ENCODE measurements around the gene RPP40.

The RPP40 gene

GRCh38 chr6:5003604-5004372 lies at the start of gene RPP40:
TSS of gene RPP40 (minus strand) at chr6:5004037. CDS start at chr6:5004002, 35 bp downstream.
- peaks cover 7% of the 10 kb centered on the region; the same call in 1 of the 2 replicates for H3K36me3 ChIP-seq (ENCODE audit: low read depth)
- TF ChIP-seq CTCF (IDR thresholded peaks at IDR 0.05; ENCODE audit: poor library complexity, severe bottlenecking): peak; percentile 95
- H3K27ac ChIP-seq (ENCODE audit: poor library complexity, severe bottlenecking): peak within 1 kb of the TSS; percentile 17
- no peaks in the 10 kb centered on the region for H3K9me3 ChIP-seq (ENCODE audit: severe bottlenecking)
- H3K4me1 ChIP-seq (ENCODE audit: insufficient read depth, poor library complexity, severe bottlenecking): no peaks in the 10 kb centered on the region
- ATAC-seq (ENCODE audit: low read depth) (peak; percentile 98), DNase-seq (ENCODE audit: low spot score) (peak; percentile 97)
- H3K27me3 ChIP-seq (ENCODE audit: insufficient read depth, poor library complexity, severe bottlenecking): no peaks in the 10 kb centered on the region
- H3K4me3 ChIP-seq (ENCODE audit: severe bottlenecking): peak within 1 kb of the TSS; percentile 46

GRCh38 chr6:5053038-5053437 lies 49.2 kb upstream of the RPP40 start:
- no peak for ATAC-seq (ENCODE audit: low read depth)
- Histone ChIP-seq H3K36me3 (ENCODE audit: low read depth) (no peaks in the 10 kb centered on the region), H3K4me3 (ENCODE audit: severe bottlenecking) (no peak overlapping the region), H3K27ac (ENCODE audit: poor library complexity, severe bottlenecking) (no peak overlapping the region), H3K9me3 (ENCODE audit: severe bottlenecking) (peaks cover 9% of the 10 kb centered on the region), H3K4me1 (ENCODE audit: insufficient read depth, poor library complexity, severe bottlenecking) (peaks cover 2% of the 10 kb centered on the region), H3K27me3 (ENCODE audit: insufficient read depth, poor library complexity, severe bottlenecking) (no peaks in the 10 kb centered on the region)
- no peak for TF ChIP-seq CTCF (IDR thresholded peaks at IDR 0.05; ENCODE audit: poor library complexity, severe bottlenecking)
- DNase-seq (ENCODE audit: low spot score): no peak

GRCh38 chr6:5051394-5051793 lies 47.6 kb upstream of the RPP40 start:
- DNase-seq (ENCODE audit: low spot score) (no peak), ATAC-seq (ENCODE audit: low read depth) (no peak)
- Histone ChIP-seq H3K9me3 (ENCODE audit: severe bottlenecking) (peaks cover 9% of the 10 kb centered on the region), H3K4me1 (ENCODE audit: insufficient read depth, poor library complexity, severe bottlenecking) (peaks cover 2% of the 10 kb centered on the region), H3K36me3 (ENCODE audit: low read depth) (no peaks in the 10 kb centered on the region), H3K4me3 (ENCODE audit: severe bottlenecking) (no peak overlapping the region), H3K27me3 (ENCODE audit: insufficient read depth, poor library complexity, severe bottlenecking) (no peaks in the 10 kb centered on the region), H3K27ac (ENCODE audit: poor library complexity, severe bottlenecking) (no peak overlapping the region)
- no peak for TF ChIP-seq CTCF (IDR thresholded peaks at IDR 0.05; ENCODE audit: poor library complexity, severe bottlenecking)

GRCh38 chr6:5050009-5050408 lies 46.2 kb upstream of the RPP40 start:
- Histone ChIP-seq H3K4me1 (ENCODE audit: insufficient read depth, poor library complexity, severe bottlenecking) (peaks cover 2% of the 10 kb centered on the region), H3K27me3 (ENCODE audit: insufficient read depth, poor library complexity, severe bottlenecking) (no peaks in the 10 kb centered on the region), H3K36me3 (ENCODE audit: low read depth) (no peaks in the 10 kb centered on the region), H3K9me3 (ENCODE audit: severe bottlenecking) (peaks cover 9% of the 10 kb centered on the region), H3K27ac (ENCODE audit: poor library complexity, severe bottlenecking) (no peak overlapping the region), H3K4me3 (ENCODE audit: severe bottlenecking) (no peak overlapping the region)
- no peak for ATAC-seq (ENCODE audit: low read depth)
- no peak for DNase-seq (ENCODE audit: low spot score)
- TF ChIP-seq CTCF (IDR thresholded peaks at IDR 0.05; ENCODE audit: poor library complexity, severe bottlenecking): no peak

- Histone ChIP-seq H3K27me3 (ENCODE audit: insufficient read depth, poor library complexity, severe bottlenecking) (no peaks in the 10 kb centered on the region), H3K4me3 (ENCODE audit: severe bottlenecking) (no peak overlapping the region), H3K4me1 (ENCODE audit: insufficient read depth, poor library complexity, severe bottlenecking) (no peaks in the 10 kb centered on the region), H3K27ac (ENCODE audit: poor library complexity, severe bottlenecking) (no peak overlapping the region), H3K9me3 (ENCODE audit: severe bottlenecking) (peaks cover 8% of the 10 kb centered on the region), H3K36me3 (ENCODE audit: low read depth) (no peaks in the 10 kb centered on the region)
- DNase-seq (ENCODE audit: low spot score) (no peak), ATAC-seq (ENCODE audit: low read depth) (no peak)
- no peak for TF ChIP-seq CTCF (IDR thresholded peaks at IDR 0.05; ENCODE audit: poor library complexity, severe bottlenecking)
Observed at GRCh38 chr6:5046430-5046829, 42.6 kb upstream of the RPP40 start.
